ENCODE data around the gene MRPS31. TPM values are rescaled to one million over a fixed set of nuclear protein-coding genes. Genes with fewer than 3 reads are reported as not detected.
A peak's percentile ranks its signal among the peaks of the same experiment; 100 is the strongest.

MRPS31 gene
- total RNA-seq, 1 donor from 2014 or later = 15.1 TPM

GRCh38 chr13:40697711-40698110 lies 73.3 kb downstream of the MRPS31 start:
- peaks cover 1% of the 10 kb centered on the region for H3K9me3 Mint-ChIP-seq (ENCODE audit: unreplicated experiment)
- H2AFZ ChIP-seq (ENCODE audit: low read depth, low read length) = no peak overlapping the region
- H3K4me3 ChIP-seq (ENCODE audit: insufficient read depth, low read depth, low read length) = no peak overlapping the region
- H3K27ac Mint-ChIP-seq (ENCODE audit: unreplicated experiment) = no peak overlapping the region
- no peak overlapping the region for H3K4me3 Mint-ChIP-seq (ENCODE audit: unreplicated experiment)
- H3K9ac ChIP-seq (ENCODE audit: low read length) = no peak overlapping the region
- TF ChIP-seq EZH2 (IDR thresholded peaks at IDR 0.05; ENCODE audit: insufficient read depth, low read length) (no peak), CTCF (IDR thresholded peaks at IDR 0.05; ENCODE audit: insufficient read depth, low read depth, low read length) (no peak)
- H3K79me2 ChIP-seq (ENCODE audit: insufficient read depth, low read length) = no peaks in the 10 kb centered on the region
- no peaks in the 10 kb centered on the region for H3K27me3 Mint-ChIP-seq (ENCODE audit: low read depth, unreplicated experiment)
- H3K27ac ChIP-seq (ENCODE audit: low read depth, low read length) = no peak overlapping the region
- H3K4me1 Mint-ChIP-seq (ENCODE audit: low read depth, unreplicated experiment) = peaks cover 2% of the 10 kb centered on the region
- no peaks in the 10 kb centered on the region for H3K27me3 ChIP-seq (ENCODE audit: insufficient read depth, low read length)
- no peaks in the 10 kb centered on the region for H3K4me1 ChIP-seq (ENCODE audit: insufficient read depth, low read length)
- H3K36me3 ChIP-seq (ENCODE audit: insufficient read depth, low read length) = no peaks in the 10 kb centered on the region
- no peak for FAIRE-seq
- no peaks in the 10 kb centered on the region for H4K20me1 ChIP-seq (ENCODE audit: insufficient read depth, low read length)
- no peak for DNase-seq (ENCODE audit: low read depth)
- H3K9me3 ChIP-seq (ENCODE audit: insufficient read depth, low read depth, low read length) = no peaks in the 10 kb centered on the region
- H3K4me2 ChIP-seq (ENCODE audit: low read length) = no peak overlapping the region
- no peaks in the 10 kb centered on the region for H3K36me3 Mint-ChIP-seq (ENCODE audit: low read depth, unreplicated experiment)

- Histone ChIP-seq H3K27ac (ENCODE audit: low read depth, low read length) (no peak overlapping the region), H3K4me3 (ENCODE audit: insufficient read depth, low read depth, low read length) (no peak overlapping the region), H3K9ac (ENCODE audit: low read length) (no peak overlapping the region), H3K4me1 (ENCODE audit: insufficient read depth, low read length) (no peaks in the 10 kb centered on the region), H3K79me2 (ENCODE audit: insufficient read depth, low read length) (no peaks in the 10 kb centered on the region), H3K27me3 (ENCODE audit: insufficient read depth, low read length) (no peaks in the 10 kb centered on the region), H3K4me2 (ENCODE audit: low read length) (no peak overlapping the region), H3K9me3 (ENCODE audit: insufficient read depth, low read depth, low read length) (no peaks in the 10 kb centered on the region), H3K36me3 (ENCODE audit: insufficient read depth, low read length) (no peaks in the 10 kb centered on the region), H2AFZ (ENCODE audit: low read depth, low read length) (no peak overlapping the region), H4K20me1 (ENCODE audit: insufficient read depth, low read length) (no peaks in the 10 kb centered on the region)
- no peak overlapping the region for H3K27ac Mint-ChIP-seq (ENCODE audit: unreplicated experiment)
- FAIRE-seq (no peak), DNase-seq (ENCODE audit: low read depth) (no peak)
- H3K27me3 Mint-ChIP-seq (ENCODE audit: low read depth, unreplicated experiment) = no peaks in the 10 kb centered on the region
- H3K4me1 Mint-ChIP-seq (ENCODE audit: low read depth, unreplicated experiment) = peaks cover 3% of the 10 kb centered on the region
- TF ChIP-seq EZH2 (IDR thresholded peaks at IDR 0.05; ENCODE audit: insufficient read depth, low read length) (no peak), CTCF (IDR thresholded peaks at IDR 0.05; ENCODE audit: insufficient read depth, low read depth, low read length) (no peak)
- no peaks in the 10 kb centered on the region for H3K36me3 Mint-ChIP-seq (ENCODE audit: low read depth, unreplicated experiment)
- peaks cover 1% of the 10 kb centered on the region for H3K9me3 Mint-ChIP-seq (ENCODE audit: unreplicated experiment)
- H3K4me3 Mint-ChIP-seq (ENCODE audit: unreplicated experiment) = no peak overlapping the region
Observed at GRCh38 chr13:40694426-40694825, 76.6 kb downstream of the MRPS31 start.

- Mint-ChIP-seq H3K27me3 (ENCODE audit: low read depth, unreplicated experiment) (peaks cover 2% of the 10 kb centered on the region), H3K36me3 (ENCODE audit: low read depth, unreplicated experiment) (peaks cover 3% of the 10 kb centered on the region), H3K27ac (ENCODE audit: unreplicated experiment) (no peak overlapping the region), H3K9me3 (ENCODE audit: unreplicated experiment) (peaks cover 1% of the 10 kb centered on the region), H3K4me3 (ENCODE audit: unreplicated experiment) (no peak overlapping the region), H3K4me1 (ENCODE audit: low read depth, unreplicated experiment) (peaks cover 3% of the 10 kb centered on the region)
- Histone ChIP-seq H3K27me3 (ENCODE audit: insufficient read depth, low read length) (no peaks in the 10 kb centered on the region), H3K4me2 (ENCODE audit: low read length) (no peak overlapping the region), H3K36me3 (ENCODE audit: insufficient read depth, low read length) (no peaks in the 10 kb centered on the region), H4K20me1 (ENCODE audit: insufficient read depth, low read length) (no peaks in the 10 kb centered on the region), H3K9me3 (ENCODE audit: insufficient read depth, low read depth, low read length) (no peaks in the 10 kb centered on the region), H3K4me3 (ENCODE audit: insufficient read depth, low read depth, low read length) (no peak overlapping the region), H3K27ac (ENCODE audit: low read depth, low read length) (no peak overlapping the region), H2AFZ (ENCODE audit: low read depth, low read length) (no peak overlapping the region), H3K79me2 (ENCODE audit: insufficient read depth, low read length) (no peaks in the 10 kb centered on the region), H3K4me1 (ENCODE audit: insufficient read depth, low read length) (no peaks in the 10 kb centered on the region), H3K9ac (ENCODE audit: low read length) (no peak overlapping the region)
- no peak for FAIRE-seq
- peak; percentile 72 for DNase-seq (ENCODE audit: low read depth)
- TF ChIP-seq EZH2 (IDR thresholded peaks at IDR 0.05; ENCODE audit: insufficient read depth, low read length) (no peak), CTCF (IDR thresholded peaks at IDR 0.05; ENCODE audit: insufficient read depth, low read depth, low read length) (no peak)
Observed at GRCh38 chr13:40692946-40693345, 78.0 kb downstream of the MRPS31 start.

All from astrocyte (in vitro differentiated cells and primary cell).